Ishikawa (cell line): ENCODE data around the gene RNF121.

Source experiments
- CEBPB ChIP-seq: IDR thresholded peaks from 2 replicates; pipeline ENCODE4 v1.6.1; 2012
- CREB1 ChIP-seq: IDR thresholded peaks from 2 replicates; pipeline ENCODE4 v1.6.1; 2012; ENCODE audit warnings: low read depth
- EP300 ChIP-seq: IDR thresholded peaks from 2 replicates; pipeline ENCODE4 v1.6.1; 2012; ENCODE audit warnings: borderline replicate concordance
- MAX ChIP-seq: IDR thresholded peaks from 2 replicates; pipeline ENCODE4 v1.6.1; 2012
- NFIC ChIP-seq: IDR thresholded peaks from 2 replicates; pipeline ENCODE4 v1.6.1; 2012
- RAD21 ChIP-seq: IDR thresholded peaks from 2 replicates; pipeline ENCODE4 v1.6.1; 2012; ENCODE audit warnings: low read depth
- TAF1 ChIP-seq: IDR thresholded peaks from 2 replicates; pipeline ENCODE4 v1.6.1; 2012; ENCODE audit warnings: low read depth, mild to moderate bottlenecking
- TCF12 ChIP-seq: IDR thresholded peaks from 2 replicates; pipeline ENCODE4 v1.6.1; 2012; ENCODE audit warnings: low read depth

- TF ChIP-seq TAF1 (no peak), CREB1 (no peak), MAX (no peak), TCF12 (no peak), NFIC (no peak), EP300 (no peak), CEBPB (no peak), RAD21 (peak; percentile 10; the same call in 1 of the 2 replicates)
Measured at GRCh38 chr11:71994786-71995185, 65.9 kb downstream of the RNF121 start.
